ENCODE results near the gene NGFR.

DNA sequence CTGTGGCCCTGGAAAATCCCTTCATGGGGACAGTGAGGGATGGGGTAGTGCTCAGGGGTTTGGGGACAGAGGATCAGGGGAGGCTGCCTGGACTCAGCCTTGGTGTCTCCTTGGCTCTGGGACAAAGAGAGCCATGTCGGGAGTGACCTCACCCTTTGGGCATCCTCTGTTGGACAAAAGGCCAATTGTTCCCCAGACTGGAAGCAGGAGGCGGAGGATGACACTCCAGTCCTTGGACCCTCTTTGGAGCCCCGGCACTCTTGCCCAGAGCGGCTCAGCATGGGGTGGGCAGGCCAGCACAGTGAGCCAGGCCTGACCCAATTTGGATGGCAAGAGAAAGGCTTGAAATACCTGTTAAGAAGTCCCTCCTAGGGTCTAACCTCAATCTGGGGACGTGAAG lies 41.0 kb upstream of the NGFR start:
- TF ChIP-seq, protein P1, sequence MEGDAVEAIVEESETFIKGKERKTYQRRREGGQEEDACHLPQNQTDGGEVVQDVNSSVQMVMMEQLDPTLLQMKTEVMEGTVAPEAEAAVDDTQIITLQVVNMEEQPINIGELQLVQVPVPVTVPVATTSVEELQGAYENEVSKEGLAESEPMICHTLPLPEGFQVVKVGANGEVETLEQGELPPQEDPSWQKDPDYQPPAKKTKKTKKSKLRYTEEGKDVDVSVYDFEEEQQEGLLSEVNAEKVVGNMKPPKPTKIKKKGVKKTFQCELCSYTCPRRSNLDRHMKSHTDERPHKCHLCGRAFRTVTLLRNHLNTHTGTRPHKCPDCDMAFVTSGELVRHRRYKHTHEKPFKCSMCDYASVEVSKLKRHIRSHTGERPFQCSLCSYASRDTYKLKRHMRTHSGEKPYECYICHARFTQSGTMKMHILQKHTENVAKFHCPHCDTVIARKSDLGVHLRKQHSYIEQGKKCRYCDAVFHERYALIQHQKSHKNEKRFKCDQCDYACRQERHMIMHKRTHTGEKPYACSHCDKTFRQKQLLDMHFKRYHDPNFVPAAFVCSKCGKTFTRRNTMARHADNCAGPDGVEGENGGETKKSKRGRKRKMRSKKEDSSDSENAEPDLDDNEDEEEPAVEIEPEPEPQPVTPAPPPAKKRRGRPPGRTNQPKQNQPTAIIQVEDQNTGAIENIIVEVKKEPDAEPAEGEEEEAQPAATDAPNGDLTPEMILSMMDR (conservative IDR thresholded peaks at IDR 0.05; ENCODE audit: low read depth, low read length), result no peak
- TF ChIP-seq EZH2phosphoT487 (IDR thresholded peaks at IDR 0.05; ENCODE audit: borderline replicate concordance, low read length), result no peak
